ENCODE data around the gene PANX1.
A peak's percentile ranks its signal among the peaks of the same experiment; 100 is the strongest.
"Not testable (repeated sequence)": the region's sequence is repeated elsewhere in the genome, so short reads cannot be mapped to it uniquely, and the experiment has no call there.

Gene PANX1

GRCh38 chr11:94128746-94129511 is at the start of gene PANX1:
PANX1 (plus strand) TSS chr11:94128841; CDS start chr11:94129313, 472 bp downstream.
- peak; percentile 85 for DNase-seq

GRCh38 chr11:94084164-94084563 is 44.5 kb upstream of the PANX1 start:
- no peak for DNase-seq

GRCh38 chr11:94088906-94089305 is 39.7 kb upstream of the PANX1 start:
- no peak for DNase-seq

GRCh38 chr11:94089341-94089740 is 39.3 kb upstream of the PANX1 start:
- DNase-seq: no peak

GRCh38 chr11:94090401-94090800 is 38.2 kb upstream of the PANX1 start:
- no peak for DNase-seq

- no peak for DNase-seq
Measured at GRCh38 chr11:94091091-94091490, 37.5 kb upstream of the PANX1 start.

- DNase-seq: peak; percentile 83
Measured at GRCh38 chr11:94100253-94100652, 28.4 kb upstream of the PANX1 start.

GRCh38 chr11:94103471-94103870 is 25.2 kb upstream of the PANX1 start:
- no peak for DNase-seq

GRCh38 chr11:94104734-94105133 is 23.9 kb upstream of the PANX1 start:
- no peak for DNase-seq

- no peak for DNase-seq
Measured at GRCh38 chr11:94106716-94107115, 21.9 kb upstream of the PANX1 start.

GRCh38 chr11:94107363-94107762 is 21.3 kb upstream of the PANX1 start:
- DNase-seq: no peak

- no peak for DNase-seq
Measured at GRCh38 chr11:94111241-94111640, 17.4 kb upstream of the PANX1 start.

- DNase-seq: no peak
Measured at GRCh38 chr11:94111660-94112059, 17.0 kb upstream of the PANX1 start.

GRCh38 chr11:94112206-94112953 is 16.3 kb upstream of the PANX1 start:
- DNase-seq: no peak

- DNase-seq: no peak
Measured at GRCh38 chr11:94117197-94117574, 11.5 kb upstream of the PANX1 start.

GRCh38 chr11:94117871-94118270 is 10.8 kb upstream of the PANX1 start:
- DNase-seq: no peak

GRCh38 chr11:94119676-94120075 is 9.0 kb upstream of the PANX1 start:
- DNase-seq: not testable (repeated sequence)

- DNase-seq: not testable (repeated sequence)
Measured at GRCh38 chr11:94120516-94120915, 8.1 kb upstream of the PANX1 start.

GRCh38 chr11:94120946-94121345 is 7.7 kb upstream of the PANX1 start:
- no peak for DNase-seq

- DNase-seq: no peak
Measured at GRCh38 chr11:94125407-94126115, 3.1 kb upstream of the PANX1 start.

- no peak for DNase-seq
Measured at GRCh38 chr11:94127638-94128037, 1.0 kb upstream of the PANX1 start.

- DNase-seq: peak; percentile 67
Measured at GRCh38 chr11:94128291-94128745, 323 bp upstream of the PANX1 start.

- peak; percentile 19 for DNase-seq
Measured at GRCh38 chr11:94129512-94130297, 1.1 kb downstream of the PANX1 start.
